ENCODE data around the gene RAB27B. TPM values are rescaled to one million over a fixed set of nuclear protein-coding genes. Genes with fewer than 3 reads are reported as not detected.

The RAB27B gene
- total RNA-seq, 4 donors from 2014 or later: 0.19 to 0.98 (median 0.61) TPM

DNA sequence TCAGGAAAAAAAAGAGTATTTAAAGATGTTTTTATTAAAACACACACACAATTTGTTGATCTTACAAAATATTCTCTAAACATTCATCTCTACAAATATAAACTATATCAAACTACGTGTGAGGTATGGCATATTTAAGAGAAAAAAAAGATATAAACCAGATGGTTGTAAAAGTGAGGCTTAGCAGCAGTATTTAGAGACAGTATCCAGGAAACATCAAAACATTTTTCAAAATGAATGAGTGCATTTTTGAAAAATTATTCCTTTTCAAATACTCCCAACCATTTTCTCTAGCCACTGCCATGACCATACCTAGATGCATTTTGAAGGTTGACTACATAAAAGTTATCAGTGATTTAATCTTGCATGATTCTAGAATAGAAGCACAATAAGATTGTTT, 38.2 kb upstream of the RAB27B start:
- no peak for TF ChIP-seq CTCF (IDR thresholded peaks at IDR 0.05; ENCODE audit: low read depth)

DNA sequence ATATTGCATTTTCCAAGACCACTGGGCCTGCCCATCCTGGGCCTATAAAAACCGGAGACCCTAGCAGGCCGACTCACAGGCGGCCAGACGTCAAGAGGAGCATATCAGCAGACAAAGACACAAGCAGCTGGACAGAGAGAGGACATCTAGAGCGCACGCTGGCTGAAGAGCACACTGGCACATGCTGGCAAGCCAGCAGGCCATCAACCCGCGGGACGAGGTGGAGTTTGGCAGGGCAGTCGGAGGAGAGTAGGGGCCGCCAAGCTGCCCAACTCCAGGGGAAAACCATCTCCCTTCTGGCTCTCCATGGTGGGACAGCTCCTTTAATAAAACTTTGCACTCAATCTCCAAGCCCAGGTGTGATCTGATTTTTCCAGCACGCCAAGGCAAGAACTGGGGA, 36.6 kb upstream of the RAB27B start:
- TF ChIP-seq CTCF (IDR thresholded peaks at IDR 0.05; ENCODE audit: low read depth): no peak

- TF ChIP-seq CTCF (IDR thresholded peaks at IDR 0.05; ENCODE audit: low read depth): no peak
Measured at GRCh38 chr18:54792079-54792478, 36.2 kb upstream of the RAB27B start.

GRCh38 chr18:54794823-54795222, 33.5 kb upstream of the RAB27B start:
- no peak for TF ChIP-seq CTCF (IDR thresholded peaks at IDR 0.05; ENCODE audit: low read depth)

GRCh38 chr18:54798186-54798585, 30.1 kb upstream of the RAB27B start:
- TF ChIP-seq CTCF (IDR thresholded peaks at IDR 0.05; ENCODE audit: low read depth): no peak

GRCh38 chr18:54801374-54801773, 26.9 kb upstream of the RAB27B start:
- no peak for TF ChIP-seq CTCF (IDR thresholded peaks at IDR 0.05; ENCODE audit: low read depth)

- TF ChIP-seq CTCF (IDR thresholded peaks at IDR 0.05; ENCODE audit: low read depth): no peak
Measured at GRCh38 chr18:54802178-54802577, 26.1 kb upstream of the RAB27B start.

Measured in subcutaneous adipose tissue (tissue), 4 donors.